NCI-H82 treated with DMSO at 0.1 percent for 48 hours (cell line): ENCODE results near the gene ELANE.

Source experiments
- DNase-seq: peaks from one replicate; lab custom pipeline; 2025; ENCODE audit not compliant: unreplicated experiment; lab: John Stamatoyannopoulos, UW

The ELANE gene

DNA sequence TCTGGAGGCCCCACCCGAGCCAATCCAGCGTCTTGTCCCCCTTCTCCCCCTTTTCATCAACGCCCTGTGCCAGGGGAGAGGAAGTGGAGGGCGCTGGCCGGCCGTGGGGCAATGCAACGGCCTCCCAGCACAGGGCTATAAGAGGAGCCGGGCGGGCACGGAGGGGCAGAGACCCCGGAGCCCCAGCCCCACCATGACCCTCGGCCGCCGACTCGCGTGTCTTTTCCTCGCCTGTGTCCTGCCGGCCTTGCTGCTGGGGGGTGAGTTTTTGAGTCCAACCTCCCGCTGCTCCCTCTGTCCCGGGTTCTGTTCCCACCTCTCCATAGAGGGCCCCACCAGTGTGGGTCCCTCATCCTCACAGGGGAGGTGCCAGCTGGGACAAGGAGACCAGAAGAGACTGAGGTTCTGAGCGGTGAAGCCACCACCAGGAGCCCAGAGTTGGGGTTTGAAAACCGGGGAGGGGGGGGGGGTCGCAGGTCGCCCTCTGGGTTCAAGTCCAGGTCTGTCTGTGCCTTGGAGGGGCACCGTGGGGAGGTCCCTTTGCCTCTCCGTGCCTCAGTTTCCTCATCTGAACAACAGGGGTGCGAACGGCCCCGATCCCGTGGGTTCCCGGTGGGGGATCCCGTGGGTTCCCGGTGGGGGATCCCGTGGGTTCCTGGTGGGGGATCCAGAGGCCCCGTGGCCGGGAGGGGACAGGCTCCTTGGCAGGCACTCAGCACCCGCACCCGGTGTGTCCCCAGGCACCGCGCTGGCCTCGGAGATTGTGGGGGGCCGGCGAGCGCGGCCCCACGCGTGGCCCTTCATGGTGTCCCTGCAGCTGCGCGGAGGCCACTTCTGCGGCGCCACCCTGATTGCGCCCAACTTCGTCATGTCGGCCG, at the start of gene ELANE:
Gene ELANE (plus strand): TSS at position 168 of the 878 bp plus-strand sequence. CDS start 26 bp downstream, at position 194.
- DNase-seq = no peak

DNA sequence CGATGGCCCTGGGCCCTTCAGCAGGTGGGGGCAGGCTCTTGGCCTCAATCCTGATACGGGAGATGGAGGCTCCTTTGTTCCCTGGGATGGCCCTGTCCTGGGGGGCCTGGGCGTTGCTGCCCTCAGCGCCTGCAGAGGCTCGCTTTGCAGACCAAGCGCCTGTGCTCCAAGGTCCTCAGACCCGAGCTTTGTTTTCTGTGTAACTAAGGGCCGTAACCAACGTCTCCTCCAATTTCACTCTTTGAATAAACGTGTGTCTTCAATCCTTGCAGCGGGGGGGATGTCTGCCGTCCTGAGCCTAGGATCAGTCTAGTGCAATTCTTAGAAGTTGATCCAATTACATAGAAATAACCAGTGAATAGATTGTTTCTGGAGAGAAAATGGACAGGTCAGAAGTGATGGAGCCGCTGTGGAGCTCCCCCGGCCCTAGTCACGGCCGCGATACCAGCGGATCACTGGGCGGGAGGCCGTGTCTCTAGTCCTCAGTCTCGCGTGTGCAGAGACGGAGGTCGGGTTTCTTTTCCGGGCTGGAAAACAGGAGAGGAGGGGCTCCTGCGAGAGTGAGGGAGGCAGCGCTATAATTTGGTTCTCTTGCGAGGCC, 49.5 kb upstream of the ELANE start:
- DNase-seq = no peak

DNA sequence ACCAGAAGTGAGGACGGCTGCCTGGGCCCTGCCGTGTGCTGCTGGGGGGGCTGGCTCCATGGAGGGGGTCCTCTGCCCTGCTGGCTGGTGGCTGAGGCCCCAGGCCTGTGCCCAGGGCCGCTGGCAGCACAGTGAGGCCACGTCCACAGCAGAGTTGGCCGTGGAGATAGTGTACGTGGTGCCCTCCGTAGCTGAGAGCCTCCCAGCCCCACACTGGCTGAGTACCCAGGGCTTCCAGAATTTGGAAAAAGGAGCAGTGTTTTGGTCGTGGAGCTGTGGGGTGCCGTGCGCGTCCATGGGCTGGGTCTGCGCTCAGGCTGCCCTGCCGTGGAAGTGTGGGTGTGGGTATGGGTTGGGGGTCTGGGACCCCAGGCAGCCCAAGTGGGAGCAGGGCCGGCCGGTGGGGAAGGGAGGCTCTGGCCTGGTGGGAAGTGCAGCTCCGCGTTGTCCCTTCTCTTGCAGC, 49.0 kb upstream of the ELANE start:
- DNase-seq = no peak

DNA sequence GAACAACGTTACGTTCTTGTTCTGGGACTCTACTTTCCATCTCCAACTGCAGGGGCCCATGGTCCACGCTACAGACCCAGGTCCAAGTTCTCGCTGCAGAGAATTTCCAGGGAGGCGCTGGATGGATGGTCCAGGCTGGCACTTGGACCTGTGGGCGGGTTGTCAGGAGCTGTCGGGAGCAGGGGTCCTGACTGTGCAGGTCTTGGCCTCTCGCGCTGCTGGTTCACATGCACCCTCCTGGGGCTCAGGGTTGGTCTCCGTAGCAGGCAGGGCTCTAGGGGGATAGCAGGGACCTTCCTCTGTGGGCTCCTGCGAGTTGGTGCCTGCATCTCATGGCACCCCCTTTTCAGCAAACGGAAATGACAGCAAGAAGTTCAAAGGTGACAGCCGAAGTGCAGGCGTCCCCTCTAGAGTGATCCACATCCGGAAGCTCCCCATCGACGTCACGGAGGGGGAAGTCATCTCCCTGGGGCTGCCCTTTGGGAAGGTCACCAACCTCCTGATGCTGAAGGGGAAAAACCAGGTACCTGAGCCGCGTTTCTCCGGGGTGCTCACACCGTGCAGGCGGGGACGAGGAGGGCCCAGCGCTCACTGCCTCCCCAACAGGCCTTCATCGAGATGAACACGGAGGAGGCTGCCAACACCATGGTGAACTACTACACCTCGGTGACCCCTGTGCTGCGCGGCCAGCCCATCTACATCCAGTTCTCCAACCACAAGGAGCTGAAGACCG, 48.3 kb upstream of the ELANE start:
- no peak for DNase-seq

- DNase-seq = no peak
Observed at GRCh38 chr19:804419-805165, 47.5 kb upstream of the ELANE start.

DNA sequence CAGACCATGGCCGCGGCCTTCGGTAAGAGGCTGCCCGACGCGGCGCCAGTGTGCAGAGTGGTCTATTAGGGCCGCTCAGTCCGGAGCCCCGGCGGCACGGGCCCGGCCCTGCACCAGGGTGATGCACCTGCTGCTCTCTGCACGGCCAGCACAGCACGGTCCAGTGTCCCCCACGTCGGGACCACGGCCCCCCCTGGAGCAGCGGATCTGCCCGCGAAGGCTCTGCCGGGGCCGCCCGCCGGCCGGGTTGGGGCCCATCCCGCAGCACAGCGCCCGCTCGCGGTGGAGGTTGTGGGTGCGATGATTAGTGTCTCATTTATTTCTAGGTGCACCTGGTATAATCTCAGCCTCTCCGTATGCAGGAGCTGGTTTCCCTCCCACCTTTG, 46.9 kb upstream of the ELANE start:
- no peak for DNase-seq

DNA sequence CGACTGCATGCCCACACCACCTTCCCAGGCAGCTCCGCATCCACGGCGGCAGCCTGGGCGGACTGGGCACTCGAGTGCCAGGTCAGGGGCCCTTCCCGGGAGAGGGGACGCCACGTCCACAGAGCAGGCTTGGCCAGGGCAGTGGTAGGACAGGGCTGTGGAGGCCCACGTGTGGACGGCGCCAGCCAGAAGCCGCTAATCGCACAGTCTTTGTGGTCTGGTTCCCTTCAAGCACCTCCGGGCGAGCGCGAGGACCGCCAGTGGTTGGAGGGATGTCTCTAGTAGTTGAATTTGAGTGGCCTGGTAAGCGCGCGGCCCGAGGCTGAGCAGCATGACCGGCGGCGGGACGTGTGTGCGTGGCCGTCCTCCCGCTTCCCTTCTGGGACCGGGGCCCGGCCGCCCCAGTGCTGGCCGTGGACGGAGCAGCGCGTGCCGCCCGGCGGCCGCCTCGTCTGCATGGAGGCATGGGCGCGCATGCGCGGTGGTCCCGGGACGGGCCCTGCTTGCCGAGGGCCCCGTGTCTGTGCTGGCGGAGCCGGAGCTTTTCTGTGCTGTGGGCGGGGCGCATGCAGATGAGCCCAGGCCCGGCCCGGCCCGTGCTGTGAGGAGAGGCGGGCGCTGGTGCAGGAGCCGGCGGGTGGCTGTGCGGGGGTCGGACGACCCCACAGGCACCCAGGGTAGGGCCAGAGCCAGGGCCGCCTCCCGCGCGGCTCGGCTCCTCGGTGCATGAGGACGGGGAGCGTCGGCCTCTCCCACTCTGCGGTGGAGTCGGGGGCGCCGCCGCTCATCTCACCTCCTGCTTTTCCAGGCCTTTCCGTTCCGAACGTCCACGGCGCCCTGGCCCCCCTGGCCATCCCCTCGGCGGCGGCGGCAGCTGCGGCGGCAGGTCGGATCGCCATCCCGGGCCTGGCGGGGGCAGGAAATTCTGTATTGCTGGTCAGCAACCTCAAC, 46.2 kb upstream of the ELANE start:
- DNase-seq = no peak

GRCh38 chr19:806815-807421, 45.2 kb upstream of the ELANE start:
- no peak for DNase-seq

- no peak for DNase-seq
Observed at GRCh38 chr19:807627-808422, 44.3 kb upstream of the ELANE start.

- no peak for DNase-seq
Observed at GRCh38 chr19:808423-808775, 43.7 kb upstream of the ELANE start.

DNA sequence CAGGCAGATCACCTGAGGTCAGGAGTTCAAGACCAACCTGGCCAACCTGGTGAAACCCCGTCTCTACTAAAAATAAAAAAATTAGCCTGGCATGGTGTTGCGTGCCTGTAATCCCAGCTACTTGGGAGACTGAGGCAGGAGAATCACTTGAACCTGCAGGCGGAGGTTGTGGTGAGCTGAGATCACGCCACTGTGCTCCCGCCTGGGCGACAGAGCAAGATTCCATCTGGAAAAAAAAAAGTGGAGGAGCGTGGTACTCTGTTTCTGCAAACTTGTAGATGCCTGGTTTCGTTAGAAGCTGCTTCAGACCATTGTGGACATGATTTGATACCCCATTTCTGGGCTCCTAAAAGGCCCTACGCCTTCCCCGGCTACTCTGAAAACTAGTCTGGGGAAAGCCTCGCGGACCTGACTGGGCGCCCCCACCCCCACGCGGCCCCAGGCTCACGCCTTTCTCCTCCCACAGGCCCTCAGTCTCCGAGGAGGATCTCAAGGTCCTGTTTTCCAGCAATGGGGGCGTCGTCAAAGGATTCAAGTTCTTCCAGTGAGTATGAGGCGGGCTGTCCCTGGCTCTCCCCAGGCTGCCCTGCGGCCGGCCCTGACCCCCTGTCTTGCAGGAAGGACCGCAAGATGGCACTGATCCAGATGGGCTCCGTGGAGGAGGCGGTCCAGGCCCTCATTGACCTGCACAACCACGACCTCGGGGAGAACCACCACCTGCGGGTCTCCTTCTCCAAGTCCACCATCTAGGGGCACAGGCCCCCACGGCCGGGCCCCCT, 41.8 kb upstream of the ELANE start:
- DNase-seq = no peak

- DNase-seq = no peak
Observed at GRCh38 chr19:810883-811489, 41.1 kb upstream of the ELANE start.

- no peak for DNase-seq
Observed at GRCh38 chr19:811506-812048, 40.5 kb upstream of the ELANE start.

DNA sequence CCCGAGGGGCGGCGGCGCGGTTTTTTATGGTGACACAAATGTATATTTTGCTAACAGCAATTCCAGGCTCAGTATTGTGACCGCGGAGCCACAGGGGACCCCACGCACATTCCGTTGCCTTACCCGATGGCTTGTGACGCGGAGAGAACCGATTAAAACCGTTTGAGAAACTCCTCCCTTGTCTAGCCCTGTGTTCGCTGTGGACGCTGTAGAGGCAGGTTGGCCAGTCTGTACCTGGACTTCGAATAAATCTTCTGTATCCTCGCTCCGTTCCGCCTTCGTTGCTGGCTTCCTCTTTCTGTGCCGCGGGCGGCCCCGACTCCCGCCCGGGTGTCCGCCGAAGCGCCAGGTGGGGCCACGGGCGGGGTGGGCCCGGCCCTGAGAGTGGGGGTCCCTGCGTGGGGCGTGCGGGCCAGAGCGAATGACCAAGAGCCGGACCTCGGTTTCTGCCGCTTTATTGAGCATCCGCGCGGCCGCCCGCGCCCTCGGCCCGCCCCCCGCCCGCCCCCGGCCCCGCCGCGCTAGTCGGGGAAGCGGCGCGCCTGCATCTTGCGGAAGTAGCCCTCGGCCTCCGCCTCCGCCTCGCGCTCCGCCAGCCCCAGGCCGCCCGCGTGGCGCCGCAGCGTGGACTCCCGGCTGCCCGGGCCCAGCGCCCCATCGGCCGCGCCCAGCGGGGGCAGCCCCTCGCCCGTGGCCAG, 39.9 kb upstream of the ELANE start:
- DNase-seq = no peak

DNA sequence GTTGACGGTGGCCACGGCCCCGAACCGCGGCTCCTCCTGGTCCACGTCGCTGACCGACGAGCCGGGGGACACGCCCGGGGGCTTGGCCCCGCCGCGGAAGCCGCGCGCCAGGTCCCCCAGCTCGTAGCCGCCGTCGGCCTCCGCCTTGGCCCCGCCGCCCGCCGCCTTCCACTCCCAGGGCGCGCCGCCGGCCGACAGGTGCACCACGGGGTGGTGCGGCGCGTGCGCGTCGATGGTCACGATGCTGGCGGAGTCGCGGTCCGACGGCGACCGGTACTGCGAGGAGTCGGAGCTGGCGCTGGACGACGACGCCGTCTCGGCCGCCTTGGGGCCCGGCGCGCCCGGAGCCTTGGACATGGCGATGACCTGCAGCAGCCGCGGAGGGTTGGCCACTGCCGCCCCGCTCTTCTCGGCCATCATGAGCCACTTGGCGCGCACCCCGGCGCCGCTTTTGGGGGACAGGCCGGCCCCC, 39.3 kb upstream of the ELANE start:
- DNase-seq = no peak
